Measurements from ENCODE around the gene ZPBP2. TPM values are rescaled to one million over a fixed set of nuclear protein-coding genes. Genes with fewer than 3 reads are reported as not detected.

The ZPBP2 gene
- total RNA-seq, 4 donors from 2014 or later: not detected

GRCh38 chr17:39921323-39921722, 53.3 kb downstream of the ZPBP2 start:
- Histone ChIP-seq H3K9me3 (no peaks in the 10 kb centered on the region), H3K4me3 (no peak overlapping the region), H3K27me3 (no peaks in the 10 kb centered on the region), H3K4me1 (peaks cover 0 to 25% (median 16%) of the 10 kb centered on the region in 4 donors), H3K36me3 (peaks cover 3 to 63% (median 22%) of the 10 kb centered on the region in 3 donors), H3K27ac (no peak overlapping the region)
- DNase-seq (ENCODE audit: low spot score in 2 of 2): no peak
- TF ChIP-seq EP300 (IDR thresholded peaks at IDR 0.05) (no peak), POLR2A (IDR thresholded peaks at IDR 0.05) (no peak), CTCF (IDR thresholded peaks at IDR 0.05) (no peak)
- 76 to 88% methylated on average over 5 of the region's 5 CpGs for WGBS, 2 donors

GRCh38 chr17:39922006-39922405, 54.0 kb downstream of the ZPBP2 start:
- Histone ChIP-seq H3K27ac (no peak overlapping the region), H3K4me3 (no peak overlapping the region), H3K36me3 (peaks cover 3 to 57% (median 22%) of the 10 kb centered on the region in 3 donors), H3K9me3 (no peaks in the 10 kb centered on the region), H3K4me1 (peaks cover 0 to 31% (median 19%) of the 10 kb centered on the region in 4 donors), H3K27me3 (no peaks in the 10 kb centered on the region)
- WGBS, 2 donors: 85 to 87% methylated on average over 6 of the region's 6 CpGs
- TF ChIP-seq POLR2A (IDR thresholded peaks at IDR 0.05): no peak
- no peak for TF ChIP-seq CTCF (IDR thresholded peaks at IDR 0.05)
- no peak for TF ChIP-seq EP300 (IDR thresholded peaks at IDR 0.05)
- no peak for DNase-seq (ENCODE audit: low spot score in 2 of 2)

- Histone ChIP-seq H3K27ac (no peak overlapping the region), H3K36me3 (peaks cover 3 to 56% (median 22%) of the 10 kb centered on the region in 3 donors), H3K4me3 (no peak overlapping the region), H3K9me3 (no peaks in the 10 kb centered on the region), H3K27me3 (no peaks in the 10 kb centered on the region), H3K4me1 (peaks cover 0 to 35% (median 24%) of the 10 kb centered on the region in 4 donors)
- TF ChIP-seq EP300 (IDR thresholded peaks at IDR 0.05) (no peak), CTCF (IDR thresholded peaks at IDR 0.05) (no peak), POLR2A (IDR thresholded peaks at IDR 0.05) (no peak)
- WGBS, 2 donors: 82 to 86% methylated on average over 6 of the region's 6 CpGs
- DNase-seq (ENCODE audit: low spot score in 2 of 2): no peak
These were observed 55.2 kb downstream of the ZPBP2 start for GRCh38 chr17:39923230-39923629.

- 62% methylated on average over 16 to 17 of the region's 17 CpGs for WGBS, 2 donors
- no peaks in the 10 kb centered on the region for H3K9me3 ChIP-seq
- peaks cover 3 to 52% (median 22%) of the 10 kb centered on the region in 3 donors for H3K36me3 ChIP-seq
- peaks cover 0 to 44% (median 32%) of the 10 kb centered on the region in 4 donors for H3K4me1 ChIP-seq
- no peaks in the 10 kb centered on the region for H3K27me3 ChIP-seq
- TF ChIP-seq CTCF (IDR thresholded peaks at IDR 0.05) (no peak), EP300 (IDR thresholded peaks at IDR 0.05) (no peak), POLR2A (IDR thresholded peaks at IDR 0.05) (no peak)
- DNase-seq (ENCODE audit: low spot score in 2 of 2): no peak
- peak overlapping the region in 1 of 4 donors; percentile 16 for H3K27ac ChIP-seq
- H3K4me3 ChIP-seq: no peak overlapping the region
These were observed 56.1 kb downstream of the ZPBP2 start for GRCh38 chr17:39923836-39924690.

GRCh38 chr17:39924691-39925055, 56.7 kb downstream of the ZPBP2 start:
- peak overlapping the region in 1 of 4 donors; percentile 16 for H3K27ac ChIP-seq
- 59 to 67% methylated on average over 3 of the region's 3 CpGs for WGBS, 2 donors
- no peaks in the 10 kb centered on the region for H3K9me3 ChIP-seq
- peaks cover 3 to 45% (median 22%) of the 10 kb centered on the region in 3 donors for H3K36me3 ChIP-seq
- TF ChIP-seq CTCF (IDR thresholded peaks at IDR 0.05): no peak
- TF ChIP-seq EP300 (IDR thresholded peaks at IDR 0.05): no peak
- TF ChIP-seq POLR2A (IDR thresholded peaks at IDR 0.05): no peak
- peaks cover 0 to 49% (median 32%) of the 10 kb centered on the region in 4 donors for H3K4me1 ChIP-seq
- no peak overlapping the region for H3K4me3 ChIP-seq
- DNase-seq (ENCODE audit: low spot score in 2 of 2): no peak
- no peaks in the 10 kb centered on the region for H3K27me3 ChIP-seq
